Neuron (in vitro differentiated cells): ENCODE results near the gene ZNF621.
"Not testable (repeated sequence)": the region's sequence is repeated elsewhere in the genome, so short reads cannot be mapped to it uniquely, and the experiment has no call there.

ENCODE experiments used
- H2AFZ ChIP-seq: one replicate; pipeline ENCODE4 v1.6.1; 2013; ENCODE audit warnings: low read depth, mild to moderate bottlenecking, inconsistent platforms, low read length, moderate library complexity
- H3K27me3 ChIP-seq: one replicate; pipeline ENCODE4 v1.6.1; 2013; ENCODE audit warnings: low read length; ENCODE audit not compliant: insufficient read depth
- H3K36me3 ChIP-seq: one replicate; pipeline ENCODE4 v1.6.1; 2013; ENCODE audit warnings: low read length; ENCODE audit not compliant: insufficient read depth
- H3K4me1 ChIP-seq: one replicate; pipeline ENCODE4 v1.6.1; 2013; ENCODE audit warnings: low read length; ENCODE audit not compliant: insufficient read depth
- H3K4me3 ChIP-seq: 2 replicates; pipeline ENCODE4 v1.5.1; 2013; ENCODE audit warnings: mild to moderate bottlenecking, low read length, moderate library complexity
- H3K9me3 ChIP-seq: one replicate; pipeline ENCODE4 v1.6.1; 2013; ENCODE audit warnings: low read length

The ZNF621 gene

DNA sequence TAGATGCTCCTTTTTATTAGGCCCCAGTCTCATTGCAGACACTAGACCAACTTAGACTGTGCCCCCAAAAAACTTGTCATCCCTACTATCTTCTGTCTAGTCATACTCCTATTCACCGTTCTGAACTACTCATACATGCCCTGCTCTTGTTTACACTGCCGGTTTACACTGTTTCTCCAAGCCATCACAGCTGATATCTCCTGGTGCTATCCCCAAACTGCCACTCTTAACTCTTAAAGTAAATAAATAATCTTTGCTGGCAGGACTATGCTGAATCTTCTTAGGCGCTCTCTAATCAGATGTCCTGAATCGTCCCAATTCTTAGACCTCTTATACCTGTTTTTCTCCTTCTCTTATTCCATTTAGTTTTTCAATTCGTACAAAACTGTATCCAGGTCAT lies 40.9 kb downstream of the ZNF621 start:
- not testable (repeated sequence) for H3K4me3 ChIP-seq, H3K27me3 ChIP-seq, H3K36me3 ChIP-seq, H2AFZ ChIP-seq, H3K4me1 ChIP-seq, H3K9me3 ChIP-seq

GRCh38 chr3:40566694-40567093 lies 41.9 kb downstream of the ZNF621 start:
- Histone ChIP-seq H3K36me3 (no peaks in the 10 kb centered on the region), H3K27me3 (no peaks in the 10 kb centered on the region), H3K4me3 (no peak overlapping the region), H2AFZ (no peak overlapping the region), H3K4me1 (no peaks in the 10 kb centered on the region), H3K9me3 (peaks cover 4% of the 10 kb centered on the region)

DNA sequence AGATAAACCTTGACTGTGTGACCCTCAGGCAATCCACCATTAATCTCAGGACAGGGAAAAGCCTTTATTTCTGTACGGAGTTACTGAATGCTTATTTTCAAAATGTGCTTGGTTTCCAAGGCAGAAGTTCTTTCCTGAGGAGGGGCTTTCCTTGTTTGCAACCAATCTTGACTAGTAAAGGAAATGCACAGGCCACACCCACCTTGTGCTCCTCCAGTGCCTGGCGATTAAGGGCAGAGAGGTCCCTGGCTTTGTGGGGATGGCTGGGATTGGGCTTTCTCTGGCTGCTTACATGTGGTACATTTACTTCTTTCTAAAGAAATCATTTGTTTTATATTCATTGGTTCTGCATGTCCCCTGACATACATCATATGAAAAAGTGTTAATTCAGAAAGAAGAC lies 47.8 kb downstream of the ZNF621 start:
- no peak overlapping the region for H2AFZ ChIP-seq
- no peak overlapping the region for H3K4me3 ChIP-seq
- peaks cover 4% of the 10 kb centered on the region for H3K9me3 ChIP-seq
- no peaks in the 10 kb centered on the region for H3K27me3 ChIP-seq
- peaks cover 15% of the 10 kb centered on the region for H3K4me1 ChIP-seq
- H3K36me3 ChIP-seq, result no peaks in the 10 kb centered on the region

- Histone ChIP-seq H3K4me1 (peaks cover 15% of the 10 kb centered on the region), H3K36me3 (no peaks in the 10 kb centered on the region)
Observed at GRCh38 chr3:40574050-40574449, 49.3 kb downstream of the ZNF621 start.

GRCh38 chr3:40574661-40575060 lies 49.9 kb downstream of the ZNF621 start:
- Histone ChIP-seq H3K4me1 (peaks cover 15% of the 10 kb centered on the region), H3K4me3 (no peak overlapping the region), H2AFZ (no peak overlapping the region), H3K9me3 (no peaks in the 10 kb centered on the region), H3K36me3 (no peaks in the 10 kb centered on the region), H3K27me3 (no peaks in the 10 kb centered on the region)

More at GRCh38 chr3:40574050-40574449, 49.3 kb downstream of the ZNF621 start:
- Histone ChIP-seq H2AFZ (no peak overlapping the region), H3K9me3 (no peaks in the 10 kb centered on the region), H3K4me3 (no peak overlapping the region), H3K27me3 (no peaks in the 10 kb centered on the region)

GRCh38 chr3:40576396-40576795 lies 51.6 kb downstream of the ZNF621 start:
- H3K27me3 ChIP-seq, result no peaks in the 10 kb centered on the region
- no peaks in the 10 kb centered on the region for H3K9me3 ChIP-seq
- H3K4me3 ChIP-seq, result no peak overlapping the region
- peaks cover 15% of the 10 kb centered on the region for H3K4me1 ChIP-seq
- H3K36me3 ChIP-seq, result no peaks in the 10 kb centered on the region
- no peak overlapping the region for H2AFZ ChIP-seq

DNA sequence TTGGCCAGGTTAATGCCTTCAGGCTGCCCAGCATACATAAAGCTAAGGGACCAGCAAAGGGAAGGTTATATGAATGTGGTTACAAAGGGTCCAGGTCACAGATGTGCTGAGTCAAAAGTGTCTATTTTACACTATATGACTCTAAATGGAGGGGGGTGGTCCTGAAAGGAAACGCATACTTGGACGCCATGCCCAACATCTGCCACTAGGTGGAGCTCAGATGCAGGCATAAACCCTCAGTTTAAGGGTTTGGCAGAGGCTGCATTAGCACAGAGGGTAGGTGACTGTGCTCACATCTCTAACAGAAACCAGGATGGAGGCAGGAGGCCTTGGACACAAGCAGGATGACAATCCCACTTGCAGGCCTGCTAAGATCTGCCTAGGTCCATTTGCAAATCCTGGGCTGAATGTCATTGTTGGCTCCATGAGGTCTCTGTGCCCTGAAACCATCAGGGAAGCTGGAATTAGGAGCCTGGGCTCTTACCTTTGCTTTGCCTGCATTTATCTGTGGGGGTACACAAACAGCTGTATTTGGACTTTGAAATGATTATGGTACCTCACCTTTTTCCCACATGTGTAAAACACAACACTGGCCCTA lies 55.8 kb downstream of the ZNF621 start:
- Histone ChIP-seq H3K4me1 (peaks cover 24% of the 10 kb centered on the region), H3K27me3 (no peaks in the 10 kb centered on the region), H3K36me3 (no peaks in the 10 kb centered on the region), H3K9me3 (no peaks in the 10 kb centered on the region), H2AFZ (no peak overlapping the region), H3K4me3 (no peak overlapping the region)

DNA sequence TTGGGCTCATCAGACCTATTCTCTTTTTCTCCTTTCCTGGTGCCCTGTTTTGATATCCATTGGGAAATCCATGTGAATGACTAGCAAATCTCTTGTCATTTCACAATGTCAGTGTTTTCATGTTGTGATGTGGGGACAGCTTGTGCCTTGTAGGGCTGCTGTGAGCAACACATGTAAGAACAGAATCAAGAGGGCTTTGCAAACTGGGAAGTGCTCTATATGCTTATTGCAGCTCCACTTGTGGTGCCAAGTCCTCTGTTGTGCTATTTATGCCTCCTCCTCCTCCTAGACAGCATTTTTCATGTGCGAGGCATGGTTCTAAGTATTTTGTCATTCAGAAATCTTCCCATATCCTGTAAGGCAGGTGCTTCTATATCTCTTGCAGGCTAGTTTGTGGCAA lies 56.4 kb downstream of the ZNF621 start:
- no peak overlapping the region for H3K4me3 ChIP-seq
- no peak overlapping the region for H2AFZ ChIP-seq
- H3K9me3 ChIP-seq, result no peaks in the 10 kb centered on the region
- no peaks in the 10 kb centered on the region for H3K36me3 ChIP-seq
- H3K27me3 ChIP-seq, result no peaks in the 10 kb centered on the region
- H3K4me1 ChIP-seq, result peaks cover 30% of the 10 kb centered on the region

DNA sequence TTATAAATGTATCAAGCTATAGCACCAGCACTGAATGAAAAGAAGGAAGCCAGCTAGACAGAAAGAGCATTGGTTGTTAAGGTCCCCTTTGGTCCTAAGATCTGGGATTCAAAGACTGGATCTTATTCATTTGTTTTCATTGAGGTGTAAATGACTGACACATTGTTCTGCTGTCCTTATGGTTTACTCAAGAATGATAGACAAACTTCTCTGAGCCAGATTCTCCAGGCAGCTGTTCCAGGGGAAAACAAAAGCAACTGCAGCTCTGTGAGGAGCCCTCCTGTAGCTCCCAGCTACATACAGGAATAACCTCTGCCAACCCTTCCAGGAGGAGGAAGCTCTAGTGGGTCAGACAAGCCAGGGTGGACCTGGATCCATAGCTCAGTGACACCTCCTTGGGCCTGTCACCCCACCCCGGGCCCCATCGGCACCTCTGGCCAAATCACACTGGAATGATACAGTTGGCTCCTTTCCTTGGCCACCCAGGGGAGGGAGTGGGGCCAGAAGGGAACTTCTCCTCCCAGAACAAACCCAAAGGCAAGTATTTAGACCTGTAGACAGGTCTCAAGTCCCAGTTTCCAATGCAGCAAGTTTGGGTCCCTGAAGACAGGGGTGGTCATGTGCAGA lies 57.8 kb downstream of the ZNF621 start:
- H3K9me3 ChIP-seq, result no peaks in the 10 kb centered on the region
- H2AFZ ChIP-seq, result no peak overlapping the region
- no peaks in the 10 kb centered on the region for H3K36me3 ChIP-seq
- no peaks in the 10 kb centered on the region for H3K27me3 ChIP-seq
- peaks cover 30% of the 10 kb centered on the region for H3K4me1 ChIP-seq
- no peak overlapping the region for H3K4me3 ChIP-seq

- H3K36me3 ChIP-seq, result no peaks in the 10 kb centered on the region
- H2AFZ ChIP-seq, result no peak overlapping the region
- no peaks in the 10 kb centered on the region for H3K9me3 ChIP-seq
- H3K4me1 ChIP-seq, result peaks cover 30% of the 10 kb centered on the region
- no peak overlapping the region for H3K4me3 ChIP-seq
- H3K27me3 ChIP-seq, result no peaks in the 10 kb centered on the region
Observed at GRCh38 chr3:40583691-40584090, 58.9 kb downstream of the ZNF621 start.

- no peaks in the 10 kb centered on the region for H3K36me3 ChIP-seq
- H3K4me1 ChIP-seq, result peaks cover 30% of the 10 kb centered on the region
- H2AFZ ChIP-seq, result peak overlapping the region; percentile 49
- peak overlapping the region; percentile 38 for H3K4me3 ChIP-seq
- H3K9me3 ChIP-seq, result no peaks in the 10 kb centered on the region
- H3K27me3 ChIP-seq, result no peaks in the 10 kb centered on the region
Observed at GRCh38 chr3:40584625-40585189, 59.9 kb downstream of the ZNF621 start.

- Histone ChIP-seq H3K4me3 (no peak overlapping the region), H3K4me1 (peaks cover 30% of the 10 kb centered on the region), H3K36me3 (no peaks in the 10 kb centered on the region), H3K27me3 (no peaks in the 10 kb centered on the region), H3K9me3 (no peaks in the 10 kb centered on the region), H2AFZ (peak overlapping the region; percentile 49)
Observed at GRCh38 chr3:40585381-40586016, 60.7 kb downstream of the ZNF621 start.

DNA sequence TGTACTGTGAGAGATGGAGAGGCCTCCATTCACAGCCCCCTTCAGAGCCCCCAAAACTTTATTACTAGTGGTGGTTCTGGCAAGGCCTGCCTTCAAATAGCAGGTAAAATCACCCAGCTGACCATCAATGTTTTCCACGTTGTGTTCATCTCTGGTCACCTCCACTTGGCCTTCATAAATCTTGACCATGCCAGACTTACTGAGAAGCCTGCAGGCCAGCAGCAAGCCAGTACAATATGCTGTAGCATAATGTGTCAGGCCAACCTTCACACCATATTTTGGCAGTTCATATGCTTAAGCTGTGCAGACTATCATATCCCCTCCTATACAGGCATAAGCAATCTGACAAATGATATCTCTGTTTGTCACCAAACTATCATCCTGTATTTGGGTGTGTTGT lies 62.1 kb downstream of the ZNF621 start:
- peaks cover 25% of the 10 kb centered on the region for H3K4me1 ChIP-seq
- no peak overlapping the region for H2AFZ ChIP-seq
- no peaks in the 10 kb centered on the region for H3K9me3 ChIP-seq
- no peaks in the 10 kb centered on the region for H3K27me3 ChIP-seq
- no peak overlapping the region for H3K4me3 ChIP-seq
- no peaks in the 10 kb centered on the region for H3K36me3 ChIP-seq
